Superior temporal gyrus (tissue), 1 donor: ENCODE measurements around the gene FBXO33.
A peak's percentile ranks its signal among the peaks of the same experiment; 100 is the strongest.
"Not testable (repeated sequence)": the region's sequence is repeated elsewhere in the genome, so short reads cannot be mapped to it uniquely, and the experiment has no call there.

Source experiments
- DNase-seq: peaks from one replicate; pipeline ENCODE4 v3.0.0-alpha.2; 2016; ENCODE audit errors: extremely low spot score

Gene FBXO33

GRCh38 chr14:39369029-39369428 is 63.2 kb downstream of the FBXO33 start:
- DNase-seq = no peak

GRCh38 chr14:39368261-39368959 is 63.8 kb downstream of the FBXO33 start:
- DNase-seq = peak; percentile 84

GRCh38 chr14:39367387-39367751 is 64.9 kb downstream of the FBXO33 start:
- DNase-seq = no peak

- no peak for DNase-seq
Measured at GRCh38 chr14:39366460-39367386, 65.5 kb downstream of the FBXO33 start.

- DNase-seq = no peak
Measured at GRCh38 chr14:39365354-39365753, 66.9 kb downstream of the FBXO33 start.

- no peak for DNase-seq
Measured at GRCh38 chr14:39364509-39364908, 67.7 kb downstream of the FBXO33 start.

- not testable (repeated sequence) for DNase-seq
Measured at GRCh38 chr14:39361556-39361955, 70.7 kb downstream of the FBXO33 start.

GRCh38 chr14:39360316-39360715 is 71.9 kb downstream of the FBXO33 start:
- no peak for DNase-seq

GRCh38 chr14:39359069-39359468 is 73.2 kb downstream of the FBXO33 start:
- DNase-seq = not testable (repeated sequence)

- no peak for DNase-seq
Measured at GRCh38 chr14:39351708-39352107, 80.5 kb downstream of the FBXO33 start.

- DNase-seq = no peak
Measured at GRCh38 chr14:39350866-39351265, 81.4 kb downstream of the FBXO33 start.
